ENCODE data around the gene PARL. TPM values are rescaled to one million over a fixed set of nuclear protein-coding genes. Genes with fewer than 3 reads are reported as not detected.

Gene PARL
- total RNA-seq, 1 experiment from 2014 or later: 109 TPM

DNA sequence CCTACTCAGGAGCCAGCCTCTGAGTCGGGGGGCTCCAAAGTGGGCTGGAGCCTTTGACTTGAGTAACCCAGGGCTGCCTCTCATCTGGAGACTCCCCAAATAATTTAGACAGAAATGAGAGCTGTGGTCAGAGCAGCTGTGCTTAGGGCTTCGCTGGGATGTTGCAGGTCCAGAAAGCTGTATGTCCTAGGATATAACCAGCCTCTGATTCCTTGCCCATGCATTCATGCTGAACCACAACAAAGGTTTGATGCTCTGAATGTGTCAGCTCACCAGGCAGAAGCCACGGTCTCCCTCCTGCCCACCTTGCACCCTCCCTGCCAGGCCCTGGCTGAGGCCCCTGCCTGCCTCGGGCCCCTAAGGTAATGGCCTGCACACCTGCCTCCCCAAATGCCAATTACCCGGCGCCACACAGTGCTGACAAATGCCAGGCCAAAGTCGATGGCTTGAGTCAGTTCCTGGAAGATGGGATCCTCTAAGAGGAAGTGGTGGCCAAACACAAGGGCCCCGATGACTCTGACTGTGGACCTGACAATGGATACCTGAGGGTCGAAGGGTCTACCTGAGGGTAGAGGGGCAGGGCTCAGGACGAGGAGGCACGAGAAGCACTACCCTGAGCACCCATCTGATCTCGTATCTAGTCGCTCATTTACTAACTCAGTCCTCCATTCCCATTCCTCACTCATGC lies 21.7 kb upstream of the PARL start:
- no peaks in the 10 kb centered on the region for H3K27me3 ChIP-seq (ENCODE audit: insufficient read depth, low read depth)
- no peak overlapping the region for H2AFZ ChIP-seq
- no peak for DNase-seq
- no peaks in the 10 kb centered on the region for H3K9me2 ChIP-seq (ENCODE audit: insufficient read depth)
- POLR2A ChIA-PET (ENCODE audit: unreplicated experiment): no interaction called here
- H3K27ac ChIP-seq: no peak overlapping the region
- no peak for TF ChIP-seq EZH2 (IDR thresholded peaks at IDR 0.05; ENCODE audit: low read depth)
- TF ChIP-seq, protein P1, sequence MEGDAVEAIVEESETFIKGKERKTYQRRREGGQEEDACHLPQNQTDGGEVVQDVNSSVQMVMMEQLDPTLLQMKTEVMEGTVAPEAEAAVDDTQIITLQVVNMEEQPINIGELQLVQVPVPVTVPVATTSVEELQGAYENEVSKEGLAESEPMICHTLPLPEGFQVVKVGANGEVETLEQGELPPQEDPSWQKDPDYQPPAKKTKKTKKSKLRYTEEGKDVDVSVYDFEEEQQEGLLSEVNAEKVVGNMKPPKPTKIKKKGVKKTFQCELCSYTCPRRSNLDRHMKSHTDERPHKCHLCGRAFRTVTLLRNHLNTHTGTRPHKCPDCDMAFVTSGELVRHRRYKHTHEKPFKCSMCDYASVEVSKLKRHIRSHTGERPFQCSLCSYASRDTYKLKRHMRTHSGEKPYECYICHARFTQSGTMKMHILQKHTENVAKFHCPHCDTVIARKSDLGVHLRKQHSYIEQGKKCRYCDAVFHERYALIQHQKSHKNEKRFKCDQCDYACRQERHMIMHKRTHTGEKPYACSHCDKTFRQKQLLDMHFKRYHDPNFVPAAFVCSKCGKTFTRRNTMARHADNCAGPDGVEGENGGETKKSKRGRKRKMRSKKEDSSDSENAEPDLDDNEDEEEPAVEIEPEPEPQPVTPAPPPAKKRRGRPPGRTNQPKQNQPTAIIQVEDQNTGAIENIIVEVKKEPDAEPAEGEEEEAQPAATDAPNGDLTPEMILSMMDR (conservative IDR thresholded peaks at IDR 0.05): no peak
- CTCF ChIA-PET: interaction anchor here (0.6 kb wide), 1 partner anchor 538 kb away, joined by 9 read pairs; no protein-coding TSS in a partner anchor
- H3K9me3 ChIP-seq (ENCODE audit: insufficient read depth, low read depth): no peaks in the 10 kb centered on the region; the same call in 1 of the 2 replicates
- H3K36me3 ChIP-seq (ENCODE audit: low read depth): no peaks in the 10 kb centered on the region
- intact Hi-C loops (cut with micrococcal nuclease; ENCODE audit: unreplicated experiment): no loop called here
- H3K4me3 ChIP-seq: no peak overlapping the region
- no peaks in the 10 kb centered on the region for H3K79me2 ChIP-seq (ENCODE audit: low read depth)
- H3F3A ChIP-seq (ENCODE audit: insufficient read depth, low read depth): no peaks in the 10 kb centered on the region; the same call in 1 of the 2 replicates
- H3K4me2 ChIP-seq: no peak overlapping the region
- no TSS peak for BruUV-seq (replicated peaks)
- no peaks in the 10 kb centered on the region for H3K4me1 ChIP-seq (replicated peaks; ENCODE audit: insufficient read depth)
- no peaks in the 10 kb centered on the region for H4K20me1 ChIP-seq (ENCODE audit: insufficient read depth)

DNA sequence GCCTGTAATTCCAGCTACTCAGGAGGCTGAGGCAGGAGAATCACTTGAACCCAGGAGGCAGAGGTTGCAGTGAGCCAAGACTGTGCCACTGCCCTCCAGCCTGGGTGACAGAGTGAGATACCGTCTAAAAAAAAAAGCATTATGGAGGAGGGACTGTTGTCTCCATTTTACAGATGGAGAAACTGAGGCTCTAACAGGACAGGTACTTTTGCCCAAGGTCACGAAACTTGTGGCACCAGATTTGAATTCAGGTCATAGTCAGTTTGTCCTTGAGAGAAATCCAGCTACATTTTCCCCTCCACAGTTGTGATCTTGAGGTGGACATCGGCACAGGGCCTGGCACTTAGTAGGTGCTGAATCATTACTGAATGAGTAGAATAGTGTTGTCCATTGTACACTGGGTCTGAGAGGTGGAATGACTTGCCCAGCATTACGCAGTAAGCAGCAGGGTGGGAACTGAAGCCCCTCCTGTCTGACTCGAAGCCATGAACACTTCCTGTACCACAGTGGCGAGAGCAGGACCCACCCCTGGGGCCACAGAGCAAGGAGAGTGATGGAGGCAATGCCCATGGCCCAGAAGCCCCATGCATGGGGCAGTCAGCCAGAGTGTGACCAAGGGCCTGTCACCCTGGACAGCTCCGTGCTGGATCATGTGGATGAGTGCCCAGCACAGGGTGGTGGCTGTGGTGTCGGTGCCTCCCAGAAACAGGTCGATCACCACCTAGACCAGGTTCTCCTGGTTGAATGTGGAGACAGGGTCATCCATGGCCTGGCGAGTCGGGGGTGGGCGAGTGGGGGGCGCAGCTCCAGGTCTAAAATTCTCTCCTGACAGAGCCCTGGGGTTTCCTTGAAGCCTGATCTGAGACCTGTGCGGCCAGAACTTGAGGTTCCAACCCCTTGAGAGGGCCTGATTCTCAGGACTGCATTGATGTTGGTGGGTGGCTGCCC lies 20.4 kb upstream of the PARL start:
- TF ChIP-seq, protein P1 (conservative IDR thresholded peaks at IDR 0.05): no peak
- TF ChIP-seq EZH2 (IDR thresholded peaks at IDR 0.05; ENCODE audit: low read depth): no peak
- ChIA-PET POLR2A (ENCODE audit: unreplicated experiment) (interaction anchor here (0.6 kb wide), 1 partner anchor 544 kb away, joined by 4 read pairs; no protein-coding TSS in a partner anchor), CTCF (interaction anchor here (0.6 to 0.9 kb wide), 2 partner anchors 9 to 20 kb away, joined by 5 to 6 read pairs; no protein-coding TSS in a partner anchor)
- H3K9me3 ChIP-seq (ENCODE audit: insufficient read depth, low read depth): no peaks in the 10 kb centered on the region; the same call in 1 of the 2 replicates
- no peaks in the 10 kb centered on the region for H3K79me2 ChIP-seq (ENCODE audit: low read depth)
- H3K27me3 ChIP-seq (ENCODE audit: insufficient read depth, low read depth): no peaks in the 10 kb centered on the region
- no peak overlapping the region for H3K4me2 ChIP-seq
- intact Hi-C loops (cut with micrococcal nuclease; ENCODE audit: unreplicated experiment): loop anchor here (2.0 kb wide), 1 partner anchor 112 kb away; the partner anchor contains the start of gene ABCC5
- no peaks in the 10 kb centered on the region for H4K20me1 ChIP-seq (ENCODE audit: insufficient read depth)
- no TSS peak for BruUV-seq (replicated peaks)
- H3F3A ChIP-seq (ENCODE audit: insufficient read depth, low read depth): no peaks in the 10 kb centered on the region
- H3K36me3 ChIP-seq (ENCODE audit: low read depth): no peaks in the 10 kb centered on the region
- no peak overlapping the region for H3K4me3 ChIP-seq
- no peak for DNase-seq
- H3K27ac ChIP-seq: no peak overlapping the region
- no peak overlapping the region for H2AFZ ChIP-seq
- H3K4me1 ChIP-seq (replicated peaks; ENCODE audit: insufficient read depth): no peaks in the 10 kb centered on the region
- no peaks in the 10 kb centered on the region for H3K9me2 ChIP-seq (ENCODE audit: insufficient read depth)

DNA sequence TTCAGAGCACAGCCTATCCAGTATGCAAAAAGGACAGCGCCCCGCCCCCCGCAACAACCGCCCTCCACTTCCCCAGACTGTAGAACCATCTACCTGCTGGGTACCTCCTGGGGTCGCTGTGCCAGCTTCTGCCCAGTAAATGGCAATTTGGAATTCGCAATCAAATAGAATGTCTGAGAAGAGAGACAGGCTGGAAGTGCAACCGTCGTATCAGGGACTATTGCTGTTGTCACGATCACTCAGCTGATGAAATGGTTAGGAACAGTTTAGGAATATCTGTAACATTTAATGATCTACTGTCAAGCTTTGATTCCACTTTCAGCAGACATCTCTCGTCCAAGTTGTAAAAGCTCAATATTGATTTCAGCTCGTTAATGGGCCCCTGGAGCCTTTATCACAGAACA lies 13.3 kb upstream of the PARL start:
- H3F3A ChIP-seq (ENCODE audit: insufficient read depth, low read depth): no peaks in the 10 kb centered on the region
- no TSS peak for BruUV-seq (replicated peaks)
- H3K79me2 ChIP-seq (ENCODE audit: low read depth): no peaks in the 10 kb centered on the region
- ChIA-PET POLR2A (ENCODE audit: unreplicated experiment) (interaction anchor here (0.7 kb wide), 1 partner anchor 1688 kb away, joined by 3 read pairs; no protein-coding TSS in a partner anchor), CTCF (interaction anchor here (0.5 to 2.3 kb wide), 6 partner anchors 38 to 358 kb away, joined by 3 to 12 read pairs (median 6); partner anchors contain the start of gene ABCC5)
- no peak overlapping the region for H3K4me3 ChIP-seq
- no peaks in the 10 kb centered on the region for H3K36me3 ChIP-seq (ENCODE audit: low read depth)
- no peak overlapping the region for H2AFZ ChIP-seq
- H3K4me1 ChIP-seq (replicated peaks; ENCODE audit: insufficient read depth): no peaks in the 10 kb centered on the region
- no peaks in the 10 kb centered on the region for H4K20me1 ChIP-seq (ENCODE audit: insufficient read depth)
- H3K9me2 ChIP-seq (ENCODE audit: insufficient read depth): no peaks in the 10 kb centered on the region
- no peaks in the 10 kb centered on the region for H3K27me3 ChIP-seq (ENCODE audit: insufficient read depth, low read depth)
- H3K9me3 ChIP-seq (ENCODE audit: insufficient read depth, low read depth): no peaks in the 10 kb centered on the region; the same call in 1 of the 2 replicates
- DNase-seq: no peak
- intact Hi-C loops (cut with micrococcal nuclease; ENCODE audit: unreplicated experiment): no loop called here
- H3K4me2 ChIP-seq: no peak overlapping the region
- no peak overlapping the region for H3K27ac ChIP-seq
- TF ChIP-seq EZH2 (IDR thresholded peaks at IDR 0.05; ENCODE audit: low read depth): no peak
- TF ChIP-seq, protein P1 (conservative IDR thresholded peaks at IDR 0.05): no peak
